ACHN (cell line): ENCODE data around the gene MESP2.
"Not testable (repeated sequence)": the region's sequence is repeated elsewhere in the genome, so short reads cannot be mapped to it uniquely, and the experiment has no call there.

Source experiments
- DNase-seq: peaks from one replicate; pipeline ENCODE4 v3.0.0-alpha.2; 2015
- in situ Hi-C: cut with HindIII; loops from 2 replicates; pipeline ENCODE4 v1.10.0; 2017; ENCODE audit warnings: low sequenced_read_pairs, low pct_ligation_motif_present, low pct_unique_long_range_greater_than_20kb

Gene MESP2

GRCh38 chr15:89775815-89776214 lies 317 bp upstream of the MESP2 start:
- in situ Hi-C loops = no loop called here
- DNase-seq = no peak

GRCh38 chr15:89777073-89777751 lies 1.1 kb downstream of the MESP2 start:
- in situ Hi-C loops = no loop called here
- no peak for DNase-seq

GRCh38 chr15:89777782-89778380 lies 1.7 kb downstream of the MESP2 start:
- DNase-seq = no peak
- in situ Hi-C loops = no loop called here

GRCh38 chr15:89778861-89779260 lies 2.7 kb downstream of the MESP2 start:
- no peak for DNase-seq
- in situ Hi-C loops = no loop called here

- in situ Hi-C loops = no loop called here
- no peak for DNase-seq
Measured at GRCh38 chr15:89780601-89781000, 4.5 kb downstream of the MESP2 start.

GRCh38 chr15:89781055-89781454 lies 4.9 kb downstream of the MESP2 start:
- no peak for DNase-seq
- in situ Hi-C loops = no loop called here

- in situ Hi-C loops = no loop called here
- no peak for DNase-seq
Measured at GRCh38 chr15:89781891-89782618, 5.9 kb downstream of the MESP2 start.

- in situ Hi-C loops, DNase-seq: not testable (repeated sequence)
Measured at GRCh38 chr15:89782619-89782950, 6.5 kb downstream of the MESP2 start.

GRCh38 chr15:89783111-89783860 lies 7.2 kb downstream of the MESP2 start:
- in situ Hi-C loops = no loop called here
- DNase-seq = no peak

GRCh38 chr15:89783861-89784685 lies 7.9 kb downstream of the MESP2 start:
- no peak for DNase-seq
- in situ Hi-C loops = no loop called here

GRCh38 chr15:89784686-89784960 lies 8.5 kb downstream of the MESP2 start:
- in situ Hi-C loops = no loop called here
- DNase-seq = no peak

- no peak for DNase-seq
Measured at GRCh38 chr15:89785064-89785773, 9.1 kb downstream of the MESP2 start.

GRCh38 chr15:89785774-89786140 lies 9.6 kb downstream of the MESP2 start:
- in situ Hi-C loops = no loop called here
- DNase-seq = no peak

More at GRCh38 chr15:89785064-89785773, 9.1 kb downstream of the MESP2 start:
- in situ Hi-C loops = no loop called here

GRCh38 chr15:89787944-89788343 lies 11.8 kb downstream of the MESP2 start:
- in situ Hi-C loops = no loop called here

GRCh38 chr15:89788585-89788984 lies 12.5 kb downstream of the MESP2 start:
- in situ Hi-C loops = not testable (repeated sequence)

More at GRCh38 chr15:89787944-89788343, 11.8 kb downstream of the MESP2 start:
- no peak for DNase-seq

GRCh38 chr15:89790206-89790605 lies 14.1 kb downstream of the MESP2 start:
- DNase-seq = no peak
- in situ Hi-C loops = no loop called here

More at GRCh38 chr15:89788585-89788984, 12.5 kb downstream of the MESP2 start:
- not testable (repeated sequence) for DNase-seq

GRCh38 chr15:89790661-89791060 lies 14.5 kb downstream of the MESP2 start:
- no peak for DNase-seq
- in situ Hi-C loops = no loop called here
